ENCODE measurements around the gene SLC66A1. TPM values are rescaled to one million over a fixed set of nuclear protein-coding genes. Genes with fewer than 3 reads are reported as not detected.
A peak's percentile ranks its signal among the peaks of the same experiment; 100 is the strongest.
"Not testable (repeated sequence)": the region's sequence is repeated elsewhere in the genome, so short reads cannot be mapped to it uniquely, and the experiment has no call there.

Gene SLC66A1
- total RNA-seq (2014; rRNA removed; shearing (Covaris generic)), result 31.3 and 33.4 TPM in 2 replicates

GRCh38 chr1:19311931-19312781 is at the start of gene SLC66A1, which contains the start of gene AKR7A2:
Gene SLC66A1 (plus strand): TSS chr1:19312326. CDS start chr1:19317678, 5,352 bp downstream.
Gene AKR7A2 (minus strand): TSS chr1:19312144. CDS start chr1:19312124, 20 bp downstream.
- no peaks in the 10 kb centered on the region for H3K9me3 ChIP-seq (replicated peaks)
- H3K36me3 ChIP-seq, result peaks cover 14% of the 10 kb centered on the region
- DNase-seq, result peak; percentile 93 to 96
- peak within 1 kb of the TSS; percentile 92 for H3K4me3 ChIP-seq
- H3K27me3 ChIP-seq, result no peaks in the 10 kb centered on the region
- peaks cover 5% of the 10 kb centered on the region; the same call in 1 of the 2 replicates for H3K4me1 ChIP-seq
- H3K27ac ChIP-seq, result peak within 1 kb of the TSS; percentile 98

DNA sequence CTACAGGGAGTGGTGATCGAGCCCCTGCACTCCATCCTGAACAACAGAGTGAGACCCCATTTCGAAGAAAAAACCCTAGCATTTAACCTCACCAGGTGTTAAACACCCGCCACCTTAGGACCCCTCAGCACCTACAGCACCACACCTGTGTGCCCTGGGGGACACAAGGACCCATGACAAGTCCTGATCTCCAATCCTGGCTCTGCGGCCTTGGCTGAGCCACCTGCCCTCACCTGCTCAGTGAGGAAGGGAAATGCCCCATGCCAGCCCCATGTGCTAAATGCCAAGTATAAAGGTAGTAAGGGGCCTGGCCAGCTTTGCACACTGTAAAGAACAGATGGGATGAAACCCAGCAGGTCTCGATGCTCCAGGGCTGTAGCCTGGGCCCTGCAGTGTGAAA is 49.4 kb upstream of the SLC66A1 start:
- DNase-seq, result no peak
- Histone ChIP-seq H3K9me3 (replicated peaks) (no peaks in the 10 kb centered on the region), H3K4me3 (no peak overlapping the region), H3K4me1 (peaks cover 16% of the 10 kb centered on the region), H3K27ac (no peak overlapping the region), H3K36me3 (peaks cover 27% of the 10 kb centered on the region), H3K27me3 (no peaks in the 10 kb centered on the region)

- no peaks in the 10 kb centered on the region for H3K4me1 ChIP-seq
- H3K36me3 ChIP-seq, result no peaks in the 10 kb centered on the region
- no peaks in the 10 kb centered on the region for H3K9me3 ChIP-seq (replicated peaks)
- no peak for DNase-seq
- no peaks in the 10 kb centered on the region for H3K27me3 ChIP-seq
- H3K27ac ChIP-seq, result no peak overlapping the region
- no peak overlapping the region for H3K4me3 ChIP-seq
Observed at GRCh38 chr1:19268445-19268844, 43.7 kb upstream of the SLC66A1 start.

- H3K4me1 ChIP-seq; DNase-seq; H3K27ac ChIP-seq; H3K9me3 ChIP-seq (replicated peaks); H3K27me3 ChIP-seq; H3K36me3 ChIP-seq; H3K4me3 ChIP-seq: not testable (repeated sequence)
Observed at GRCh38 chr1:19269427-19270342, 42.4 kb upstream of the SLC66A1 start.

- H3K4me1 ChIP-seq; H3K4me3 ChIP-seq; H3K27me3 ChIP-seq; H3K9me3 ChIP-seq (replicated peaks); H3K27ac ChIP-seq; DNase-seq; H3K36me3 ChIP-seq: not testable (repeated sequence)
Observed at GRCh38 chr1:19270343-19270730, 41.8 kb upstream of the SLC66A1 start.

DNA sequence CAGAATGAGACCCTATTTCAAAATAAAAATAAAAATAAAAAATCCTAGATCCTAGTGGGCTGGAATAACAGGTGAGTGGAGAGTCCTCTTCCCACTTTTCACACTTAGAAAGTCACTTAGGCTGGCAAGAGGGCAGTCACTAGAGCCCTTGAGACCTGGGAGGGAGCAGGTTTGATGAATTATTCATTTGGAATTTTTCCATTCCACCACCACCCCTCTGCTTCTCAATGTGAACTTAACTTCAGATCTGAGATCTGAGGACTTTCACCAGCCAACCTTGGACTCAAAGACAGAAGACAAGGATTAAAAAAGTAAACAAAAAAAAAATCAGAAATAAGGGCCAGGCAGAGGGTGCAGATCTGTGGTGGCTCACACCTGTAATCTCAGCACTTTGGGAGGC is 40.1 kb upstream of the SLC66A1 start:
- no peak for DNase-seq
- Histone ChIP-seq H3K4me1 (no peaks in the 10 kb centered on the region), H3K27me3 (no peaks in the 10 kb centered on the region), H3K9me3 (replicated peaks) (0 out of 2 replicates have a peak, but pooled peaks cover 3% of the 10 kb centered on the region), H3K36me3 (no peaks in the 10 kb centered on the region), H3K27ac (no peak overlapping the region), H3K4me3 (no peak overlapping the region)

DNA sequence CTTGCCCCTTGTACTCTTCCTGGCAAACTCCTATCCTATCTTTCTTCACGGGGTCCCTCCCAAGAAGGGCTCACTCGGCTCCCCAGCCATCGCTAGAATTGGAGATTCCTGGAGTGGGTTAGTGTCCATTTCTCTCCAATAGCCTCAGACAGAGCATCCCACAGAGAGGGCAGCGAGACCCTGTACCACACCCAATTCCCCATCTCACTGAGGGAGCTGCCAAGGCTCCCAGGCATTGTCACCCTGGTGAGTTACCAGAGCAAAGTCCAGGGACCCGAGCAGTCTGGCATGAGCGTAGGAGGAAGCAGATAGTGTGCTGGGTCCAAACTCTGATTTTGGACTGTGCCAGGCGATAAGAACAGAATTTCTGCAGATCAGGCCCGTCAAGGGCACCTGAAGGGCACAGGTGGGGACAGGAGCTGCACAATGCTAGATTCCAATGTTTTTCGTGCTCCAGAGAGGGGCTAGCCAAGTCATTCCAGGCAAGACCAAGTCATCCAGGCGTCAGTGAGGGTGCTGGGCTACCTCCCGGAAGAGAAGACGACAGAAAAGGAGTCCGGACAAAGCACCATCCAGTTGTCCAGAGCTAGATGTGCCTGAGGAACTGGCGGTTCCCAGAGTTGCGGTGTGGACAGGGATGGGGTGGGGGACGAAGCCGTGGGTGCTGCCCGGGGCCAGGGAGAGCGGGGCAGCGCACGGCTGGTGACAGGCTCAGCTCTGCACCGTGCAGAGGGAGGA is 38.9 kb upstream of the SLC66A1 start:
- Histone ChIP-seq H3K36me3 (no peaks in the 10 kb centered on the region), H3K9me3 (replicated peaks) (0 out of 2 replicates have a peak, but pooled peaks cover 3% of the 10 kb centered on the region), H3K4me1 (no peaks in the 10 kb centered on the region), H3K27ac (no peak overlapping the region), H3K27me3 (no peaks in the 10 kb centered on the region), H3K4me3 (no peak overlapping the region)
- DNase-seq, result no peak

- not testable (repeated sequence) for H3K27me3 ChIP-seq; H3K36me3 ChIP-seq; H3K4me1 ChIP-seq; H3K4me3 ChIP-seq; DNase-seq; H3K9me3 ChIP-seq (replicated peaks); H3K27ac ChIP-seq
Observed at GRCh38 chr1:19273844-19274531, 38.1 kb upstream of the SLC66A1 start.

DNA sequence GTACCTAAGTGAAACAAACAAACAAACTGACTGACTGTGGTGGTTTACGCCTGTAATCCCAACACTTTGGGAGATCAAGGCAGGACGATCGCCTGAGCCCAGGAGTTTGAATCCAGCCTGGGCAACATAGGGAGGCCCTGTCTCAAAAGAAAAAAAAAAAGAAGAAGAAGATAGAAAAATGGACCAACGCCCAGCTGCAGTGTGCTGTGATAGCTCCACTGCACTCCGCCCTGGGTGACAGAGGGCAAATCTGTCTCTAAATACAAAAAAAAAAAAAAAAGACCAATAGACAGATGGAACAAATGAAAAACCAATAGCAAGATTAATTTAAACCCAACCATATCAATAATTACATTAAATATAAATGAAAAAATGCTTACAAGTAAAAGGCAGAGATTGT is 37.5 kb upstream of the SLC66A1 start:
- Histone ChIP-seq H3K27me3 (no peaks in the 10 kb centered on the region), H3K27ac (no peak overlapping the region), H3K36me3 (no peaks in the 10 kb centered on the region), H3K9me3 (replicated peaks) (0 out of 2 replicates have a peak, but pooled peaks cover 3% of the 10 kb centered on the region), H3K4me3 (no peak overlapping the region), H3K4me1 (no peaks in the 10 kb centered on the region)
- DNase-seq, result no peak

DNA sequence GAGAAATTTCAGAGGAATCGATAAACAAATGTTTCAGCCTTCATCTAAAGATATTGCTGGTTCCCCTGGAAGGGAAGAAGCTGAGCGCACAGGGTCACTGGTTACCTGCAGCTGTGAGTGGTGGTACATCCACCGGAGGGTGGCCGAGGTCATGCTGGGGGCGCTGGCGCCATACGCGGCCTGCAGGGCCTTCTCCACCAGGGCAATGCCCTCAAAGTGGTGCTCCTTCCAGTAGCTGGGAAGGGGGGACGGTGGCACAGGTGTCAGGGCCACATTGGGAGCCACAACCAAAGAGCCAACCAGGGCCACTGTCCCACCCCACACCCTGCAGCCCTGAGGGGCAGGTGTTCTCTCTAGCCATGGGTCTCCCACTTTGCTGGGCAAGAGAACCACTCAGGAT is 28.2 kb upstream of the SLC66A1 start:
- H3K27ac ChIP-seq, result no peak overlapping the region
- no peak overlapping the region for H3K4me3 ChIP-seq
- H3K27me3 ChIP-seq, result no peaks in the 10 kb centered on the region
- H3K9me3 ChIP-seq (replicated peaks), result no peaks in the 10 kb centered on the region
- no peaks in the 10 kb centered on the region for H3K36me3 ChIP-seq
- no peak for DNase-seq
- no peaks in the 10 kb centered on the region for H3K4me1 ChIP-seq

GRCh38 chr1:19284881-19285280 is 27.2 kb upstream of the SLC66A1 start:
- no peaks in the 10 kb centered on the region for H3K36me3 ChIP-seq
- H3K4me3 ChIP-seq, result no peak overlapping the region
- no peaks in the 10 kb centered on the region for H3K4me1 ChIP-seq
- H3K27me3 ChIP-seq, result no peaks in the 10 kb centered on the region
- no peak for DNase-seq
- H3K9me3 ChIP-seq (replicated peaks), result no peaks in the 10 kb centered on the region
- H3K27ac ChIP-seq, result no peak overlapping the region

DNA sequence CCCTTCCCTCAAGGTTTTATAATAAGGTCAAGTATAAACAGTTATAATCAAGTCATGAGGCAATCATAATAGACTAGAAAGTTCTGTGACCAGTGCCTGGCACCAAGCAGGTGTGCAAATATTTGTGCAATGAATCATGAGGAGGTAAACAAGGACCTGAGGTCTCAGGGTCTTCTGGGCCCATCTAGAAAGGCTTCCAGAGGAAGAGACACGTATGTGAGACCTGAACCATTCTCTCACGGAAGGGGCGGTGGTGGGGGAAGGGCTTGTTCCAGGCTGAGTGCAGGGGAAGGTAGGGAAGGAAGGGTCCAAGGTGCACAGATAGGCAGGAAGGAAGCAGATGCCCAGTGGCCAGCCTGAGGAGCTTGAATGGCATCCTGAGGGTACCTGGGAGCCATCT is 26.8 kb upstream of the SLC66A1 start:
- not testable (repeated sequence) for H3K9me3 ChIP-seq (replicated peaks); H3K27ac ChIP-seq; DNase-seq; H3K36me3 ChIP-seq; H3K4me1 ChIP-seq; H3K27me3 ChIP-seq; H3K4me3 ChIP-seq

DNA sequence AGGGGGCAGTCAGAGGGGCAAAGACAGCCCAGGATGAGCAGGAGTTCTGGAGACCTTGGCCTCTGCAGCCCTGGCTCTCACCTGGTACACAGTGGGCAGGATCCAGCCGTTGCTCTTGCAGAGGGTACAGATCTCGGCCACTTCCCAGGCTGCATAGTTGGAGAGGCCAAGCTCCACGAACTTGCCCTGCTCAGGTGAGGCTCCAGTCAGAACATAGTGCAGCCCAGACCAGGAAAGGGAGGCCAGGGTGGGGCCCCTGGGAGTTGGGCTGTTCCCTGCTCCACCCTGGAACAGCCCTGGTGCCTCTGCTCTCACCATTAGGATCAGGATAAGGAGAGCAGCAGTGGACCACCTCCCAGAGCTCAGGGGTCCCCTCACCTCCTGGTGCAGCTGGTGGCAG is 26.3 kb upstream of the SLC66A1 start:
- DNase-seq; H3K4me3 ChIP-seq; H3K36me3 ChIP-seq; H3K9me3 ChIP-seq (replicated peaks); H3K27ac ChIP-seq; H3K27me3 ChIP-seq; H3K4me1 ChIP-seq: not testable (repeated sequence)

Data from SJCRH30 (cell line).